Measurements from ENCODE around the gene DDX49.

- TF ChIP-seq CTCF (conservative IDR thresholded peaks at IDR 0.05; ENCODE audit: low read depth, low read length) (no peak), RAD21 (IDR thresholded peaks at IDR 0.05; ENCODE audit: low read length) (no peak), POLR2A (IDR thresholded peaks at IDR 0.05; ENCODE audit: low read depth, low read length) (no peak), MAZ (IDR thresholded peaks at IDR 0.05; ENCODE audit: borderline replicate concordance, low read depth, low read length) (no peak), MXI1 (IDR thresholded peaks at IDR 0.05; ENCODE audit: borderline replicate concordance, low read depth, low read length) (no peak)
Measured at GRCh38 chr19:18886972-18887371, 32.5 kb upstream of the DDX49 start.
